CD4-positive, alpha-beta T cell treated with Interferon alpha-2 for 1 hour (primary cell): ENCODE data around the gene SLC25A29.

Experiments
- DNase-seq, 2 donors: peaks; one replicate each; pipeline ENCODE4 v3.0.0-alpha.2; 2020 to 2022

SLC25A29 gene

DNA sequence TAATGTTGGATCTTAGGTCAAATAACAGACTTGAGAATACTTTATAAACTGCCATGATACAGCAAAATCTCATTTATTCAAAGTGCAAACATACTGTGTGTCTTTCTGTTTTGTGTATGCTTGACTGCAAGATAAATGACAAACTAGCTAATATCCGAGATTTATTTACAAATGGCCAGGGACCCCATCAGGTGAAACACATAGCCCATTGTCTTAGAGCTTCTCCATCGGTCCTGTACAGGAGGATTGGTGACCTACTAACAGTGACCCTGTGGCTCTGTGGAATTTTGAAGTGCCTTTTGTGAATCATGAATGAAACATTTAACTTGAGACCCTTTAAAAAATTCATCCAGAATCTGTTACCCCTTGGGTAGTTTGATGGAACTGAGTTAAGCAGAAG is 27.1 kb downstream of the SLC25A29 start:
- no peak for DNase-seq

GRCh38 chr14:100278702-100279101 is 27.5 kb downstream of the SLC25A29 start:
- peak in 1 of 2 donors; percentile 24 for DNase-seq

DNA sequence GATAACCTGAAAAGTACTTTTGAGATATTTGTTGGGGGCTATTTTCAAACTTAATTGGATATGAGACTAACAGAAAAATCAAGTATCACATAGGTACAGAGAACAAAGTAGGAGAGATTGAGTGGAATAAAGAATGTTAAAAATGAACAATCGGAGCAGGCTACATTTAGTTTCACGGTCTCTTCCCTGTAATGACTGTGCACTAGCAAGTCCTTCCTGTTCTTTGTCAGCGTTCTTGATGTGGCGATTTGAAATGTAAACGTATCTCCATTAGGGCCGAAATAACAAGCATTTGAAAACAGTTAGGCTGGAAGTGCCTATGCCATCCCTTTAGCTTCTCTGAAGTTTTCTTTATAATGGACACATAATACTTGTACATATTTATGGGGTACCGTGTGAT is 31.0 kb downstream of the SLC25A29 start:
- no peak for DNase-seq

GRCh38 chr14:100274250-100274649 is 32.0 kb downstream of the SLC25A29 start:
- no peak for DNase-seq

- peak; percentile 15 to 50 for DNase-seq
Observed at GRCh38 chr14:100271247-100271939, 34.9 kb downstream of the SLC25A29 start.

GRCh38 chr14:100268591-100269207 is 37.5 kb downstream of the SLC25A29 start:
- no peak for DNase-seq

- DNase-seq, result no peak
Observed at GRCh38 chr14:100267990-100268389, 38.3 kb downstream of the SLC25A29 start.

DNA sequence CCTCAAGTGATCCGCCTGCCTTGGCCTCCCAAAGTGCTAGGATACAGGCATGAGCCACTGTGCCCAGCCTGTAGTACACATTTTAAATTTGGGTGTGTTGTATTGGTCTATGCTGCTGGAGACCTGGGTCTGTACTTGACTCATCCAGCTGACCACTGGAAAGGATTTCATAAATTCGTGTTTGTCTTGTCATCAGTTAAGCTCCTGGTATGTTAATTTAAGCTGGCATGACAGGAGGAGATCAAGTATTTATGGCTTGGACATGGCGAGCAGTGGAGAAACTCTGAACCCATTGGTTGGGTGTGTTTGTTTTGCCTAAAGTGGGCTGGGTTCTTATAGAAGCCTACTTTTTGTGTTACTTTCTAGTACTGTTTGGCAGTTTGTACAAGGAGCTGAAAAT is 43.1 kb downstream of the SLC25A29 start:
- DNase-seq, result no peak

DNA sequence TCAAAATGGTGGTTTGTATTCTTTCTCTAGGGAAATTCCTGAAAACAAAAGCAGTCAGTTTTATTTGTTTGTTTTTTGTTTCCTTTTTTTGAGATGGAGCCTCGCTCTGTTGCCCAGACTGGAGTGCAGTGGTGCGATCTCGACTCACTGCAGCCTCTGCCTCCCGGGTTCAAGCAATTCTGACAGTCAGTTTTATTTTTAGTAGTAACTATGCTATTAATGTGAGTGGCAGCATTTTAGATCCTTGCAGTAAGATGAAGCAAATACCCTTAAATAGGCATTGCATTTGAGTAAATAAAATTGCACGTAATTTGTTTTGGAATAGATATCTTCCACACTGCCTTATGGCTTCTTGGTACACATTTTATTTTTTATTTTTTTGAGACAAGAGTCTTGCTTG is 43.7 kb downstream of the SLC25A29 start:
- no peak for DNase-seq

GRCh38 chr14:100261621-100262020 is 44.6 kb downstream of the SLC25A29 start:
- DNase-seq, result peak in 1 of 2 donors; percentile 32

DNA sequence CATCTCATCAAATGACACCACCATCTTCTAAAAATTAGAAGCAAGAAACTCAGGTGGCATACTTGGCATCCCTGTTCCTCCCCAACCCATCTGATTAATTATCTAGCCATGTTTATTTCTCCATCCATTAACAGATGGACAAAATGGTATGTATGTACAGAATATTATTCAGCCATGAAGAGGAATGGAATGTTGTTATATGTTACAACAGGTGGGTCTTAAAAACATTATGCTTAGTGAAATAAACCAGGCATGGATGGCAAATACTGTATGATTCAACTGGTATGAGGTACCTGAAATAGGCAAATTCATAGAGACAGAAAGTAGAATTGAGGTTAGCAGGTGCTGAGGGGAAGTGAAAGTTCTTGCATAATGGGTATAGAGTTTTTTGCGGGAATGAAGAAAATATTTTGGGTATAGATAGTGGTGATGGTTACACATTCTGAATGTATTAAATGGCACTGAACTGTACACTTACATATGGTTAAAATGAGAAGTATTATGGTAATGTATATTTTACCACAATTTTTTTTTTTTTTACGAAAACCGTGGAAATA is 49.8 kb downstream of the SLC25A29 start:
- DNase-seq, result no peak

- DNase-seq, result no peak
Observed at GRCh38 chr14:100252684-100253083, 53.6 kb downstream of the SLC25A29 start.

- no peak for DNase-seq
Observed at GRCh38 chr14:100250732-100251465, 55.3 kb downstream of the SLC25A29 start.

DNA sequence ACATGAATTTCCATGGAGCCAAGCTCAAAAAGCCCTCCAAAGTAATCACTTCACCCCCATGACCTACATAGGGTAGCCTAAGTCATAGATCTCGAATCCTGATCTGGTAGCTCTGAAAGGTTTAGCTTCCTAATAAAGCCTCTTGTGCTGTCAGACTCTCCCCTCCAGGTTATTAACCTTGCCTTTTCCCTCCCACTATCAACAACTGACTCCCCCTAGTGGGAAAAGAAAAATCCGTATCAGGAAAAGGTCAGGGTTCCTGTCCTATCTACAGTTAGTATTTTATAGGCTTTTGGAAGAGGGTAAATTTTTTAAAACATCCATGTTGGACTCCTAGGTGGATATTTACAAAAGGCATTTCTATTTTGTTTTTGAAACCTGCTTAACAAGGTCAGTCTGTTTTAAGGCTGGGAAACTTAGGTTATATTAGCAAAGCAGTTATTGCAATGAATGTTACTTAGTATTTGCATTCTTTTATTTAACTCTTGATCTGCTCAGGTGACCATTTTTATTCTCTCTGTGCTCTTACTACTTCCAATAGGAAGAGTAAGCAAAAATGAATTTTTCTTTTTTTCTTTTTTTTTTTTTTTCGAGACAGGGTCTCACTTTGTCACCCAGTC is 59.3 kb downstream of the SLC25A29 start:
- peak in 1 of 2 donors; percentile 67 for DNase-seq

- DNase-seq, result no peak
Observed at GRCh38 chr14:100243020-100243419, 63.2 kb downstream of the SLC25A29 start.

DNA sequence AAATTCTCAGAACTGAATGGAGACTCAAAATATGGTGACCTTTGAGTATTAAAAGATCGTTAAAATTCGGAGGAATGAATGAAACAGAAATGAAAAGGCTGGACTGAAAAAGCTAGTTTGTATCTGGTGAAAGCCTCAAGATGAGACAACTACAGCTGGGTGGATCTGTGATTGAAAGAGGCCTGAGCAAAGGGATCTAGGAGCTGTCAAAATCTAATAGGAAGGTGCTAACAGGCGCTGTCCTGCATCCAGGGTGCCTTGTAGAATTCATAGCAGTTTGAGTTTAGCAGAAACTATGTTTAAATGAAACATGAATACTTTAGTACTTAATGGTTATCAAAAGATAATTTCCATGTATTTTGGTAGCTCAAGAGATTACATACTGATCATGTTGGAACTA is 65.0 kb downstream of the SLC25A29 start:
- no peak for DNase-seq
